ENCODE measurements around the gene TGFBRAP1.

DNA sequence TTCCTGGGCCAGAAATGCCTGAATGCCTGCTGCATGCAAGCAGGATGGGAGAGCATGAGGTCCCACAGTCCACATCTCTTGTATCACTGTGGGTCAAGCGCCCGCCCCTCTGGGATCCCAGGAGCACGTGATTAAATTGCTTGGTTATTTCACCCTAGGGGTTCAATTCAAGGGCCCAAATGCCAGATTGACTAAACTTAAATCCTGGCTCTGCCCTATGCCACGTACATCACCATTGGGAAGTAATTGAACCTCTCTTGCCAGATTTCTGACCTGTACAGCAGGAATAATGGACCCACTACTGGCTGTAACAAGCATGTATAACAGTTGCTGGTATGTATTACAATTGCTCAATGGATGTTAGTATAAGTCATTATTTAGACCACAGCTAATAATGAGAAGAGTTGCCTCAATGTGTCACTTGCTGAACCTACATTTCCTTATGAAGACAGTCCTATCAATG is 49.4 kb upstream of the TGFBRAP1 start:
- TF ChIP-seq, protein P1, sequence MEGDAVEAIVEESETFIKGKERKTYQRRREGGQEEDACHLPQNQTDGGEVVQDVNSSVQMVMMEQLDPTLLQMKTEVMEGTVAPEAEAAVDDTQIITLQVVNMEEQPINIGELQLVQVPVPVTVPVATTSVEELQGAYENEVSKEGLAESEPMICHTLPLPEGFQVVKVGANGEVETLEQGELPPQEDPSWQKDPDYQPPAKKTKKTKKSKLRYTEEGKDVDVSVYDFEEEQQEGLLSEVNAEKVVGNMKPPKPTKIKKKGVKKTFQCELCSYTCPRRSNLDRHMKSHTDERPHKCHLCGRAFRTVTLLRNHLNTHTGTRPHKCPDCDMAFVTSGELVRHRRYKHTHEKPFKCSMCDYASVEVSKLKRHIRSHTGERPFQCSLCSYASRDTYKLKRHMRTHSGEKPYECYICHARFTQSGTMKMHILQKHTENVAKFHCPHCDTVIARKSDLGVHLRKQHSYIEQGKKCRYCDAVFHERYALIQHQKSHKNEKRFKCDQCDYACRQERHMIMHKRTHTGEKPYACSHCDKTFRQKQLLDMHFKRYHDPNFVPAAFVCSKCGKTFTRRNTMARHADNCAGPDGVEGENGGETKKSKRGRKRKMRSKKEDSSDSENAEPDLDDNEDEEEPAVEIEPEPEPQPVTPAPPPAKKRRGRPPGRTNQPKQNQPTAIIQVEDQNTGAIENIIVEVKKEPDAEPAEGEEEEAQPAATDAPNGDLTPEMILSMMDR (IDR thresholded peaks at IDR 0.05; ENCODE audit: extremely low read depth in 1 of 2, insufficient read depth in 1 of 2, low read depth in 1 of 2, low read length in 2 of 2), result no peak
- no peak for TF ChIP-seq JUN (IDR thresholded peaks at IDR 0.05; ENCODE audit: borderline replicate concordance, insufficient read depth, insufficient read length, low read depth)
- TF ChIP-seq POLR2A (IDR thresholded peaks at IDR 0.05; ENCODE audit: low read depth, low read length), result peak; percentile 50
- peak; percentile 29 for TF ChIP-seq POLR2AphosphoS5 (IDR thresholded peaks at IDR 0.05; ENCODE audit: insufficient read depth, low read depth, low read length)
